ENCODE data around the gene ACP2.
"Not testable (repeated sequence)": the region's sequence is repeated elsewhere in the genome, so short reads cannot be mapped to it uniquely, and the experiment has no call there.

ACP2 gene

DNA sequence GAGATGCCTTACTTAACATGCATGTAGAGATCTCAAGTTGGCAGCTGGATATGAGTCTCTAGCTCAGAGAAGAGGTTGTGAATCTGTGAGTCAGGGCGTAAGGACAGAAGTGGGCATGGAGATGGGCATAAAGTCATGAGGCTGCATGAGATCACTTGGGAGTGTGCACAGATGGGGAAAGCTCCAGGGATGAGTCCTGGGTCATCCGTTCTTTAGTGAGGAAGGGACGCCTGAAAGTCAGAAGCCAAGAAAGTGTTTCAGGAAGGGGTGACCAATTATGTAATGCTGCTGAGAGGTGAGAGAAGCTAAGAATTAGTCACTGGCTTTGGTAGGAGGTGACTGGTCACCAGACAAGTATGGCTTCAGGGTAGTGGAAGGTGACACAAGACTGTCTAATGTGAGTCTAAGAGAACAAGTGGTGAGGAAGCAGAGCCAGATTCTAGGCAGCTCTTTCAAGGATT lies 6.7 kb downstream of the ACP2 start:
- no peak for DNase-seq

DNA sequence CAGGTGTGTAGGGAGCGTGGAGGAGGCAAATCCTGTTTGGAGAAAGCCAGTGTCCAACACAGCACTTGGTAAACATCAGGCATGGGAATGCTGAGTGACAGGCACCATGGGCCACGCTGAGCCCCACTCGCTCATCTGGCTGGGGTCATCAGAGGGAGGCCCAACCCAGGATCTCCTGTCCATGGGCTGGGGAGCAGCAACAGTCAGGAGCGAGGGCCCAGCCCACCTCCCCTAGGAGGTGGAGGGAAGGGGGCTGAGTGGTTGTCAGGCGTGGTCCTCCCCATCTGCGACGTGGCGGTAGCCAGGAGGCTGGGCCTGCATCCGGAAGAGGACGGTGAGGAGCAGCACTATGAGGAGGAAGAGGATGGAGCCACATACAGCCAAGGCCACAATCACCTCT lies 8.8 kb downstream of the ACP2 start:
- no peak for DNase-seq

DNA sequence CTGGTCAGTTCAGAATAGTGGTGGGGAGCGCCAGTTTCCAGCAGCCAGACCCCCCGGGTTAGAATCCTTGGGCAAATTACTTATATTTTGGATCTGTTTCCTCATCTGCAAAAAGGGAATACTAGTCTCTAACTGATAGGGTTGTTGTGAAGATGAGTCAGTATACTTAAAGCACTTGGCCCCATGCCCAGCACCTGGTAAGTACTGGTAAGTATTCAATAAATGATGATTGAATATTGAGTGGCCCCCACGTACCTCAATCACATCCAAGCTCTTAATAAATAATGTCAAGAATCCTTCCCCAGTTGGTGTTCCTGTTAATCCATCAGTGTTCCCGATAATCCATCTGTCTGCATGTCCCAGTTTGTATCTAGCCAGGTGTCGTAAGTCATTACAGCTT lies 12.1 kb downstream of the ACP2 start:
- no peak for DNase-seq

DNA sequence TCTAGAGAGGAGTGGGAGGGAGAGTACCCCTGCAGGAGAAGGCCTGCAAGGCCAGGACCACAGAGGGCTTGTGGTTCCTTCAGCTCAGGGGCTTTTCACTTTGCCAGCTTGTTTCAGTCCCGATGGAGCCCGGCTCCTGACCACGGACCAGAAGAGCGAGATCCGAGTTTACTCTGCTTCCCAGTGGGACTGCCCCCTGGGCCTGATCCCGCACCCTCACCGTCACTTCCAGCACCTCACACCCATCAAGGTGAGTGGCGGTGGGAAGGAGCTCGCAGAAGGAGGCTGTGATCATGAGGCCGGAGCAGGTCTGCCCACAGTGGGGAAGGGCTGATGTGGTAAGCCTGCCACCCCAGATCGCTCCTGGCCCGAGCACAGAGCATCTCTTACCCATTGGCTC lies 13.5 kb downstream of the ACP2 start:
- no peak for DNase-seq

DNA sequence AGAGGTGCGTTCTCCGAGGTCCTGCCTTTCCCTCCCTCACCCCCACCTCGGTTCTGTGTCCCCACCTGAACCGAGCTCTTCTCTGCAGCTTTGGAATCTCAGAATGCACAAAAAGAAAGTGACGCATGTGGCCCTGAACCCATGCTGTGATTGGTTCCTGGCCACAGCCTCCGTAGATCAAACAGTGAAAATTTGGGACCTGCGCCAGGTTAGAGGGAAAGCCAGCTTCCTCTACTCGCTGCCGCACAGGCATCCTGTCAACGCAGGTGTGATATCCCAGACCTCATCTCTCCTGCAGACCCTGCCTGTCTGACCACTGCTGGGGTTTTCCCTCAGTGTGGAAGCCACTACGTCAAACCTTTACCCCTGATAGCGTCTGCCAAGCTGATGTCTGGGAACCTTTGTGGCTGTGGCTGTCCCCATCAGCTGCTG lies 13.9 kb downstream of the ACP2 start:
- DNase-seq = peak; percentile 76

GRCh38 chr11:47233989-47234668 lies 14.5 kb downstream of the ACP2 start:
- DNase-seq = peak; percentile 62

DNA sequence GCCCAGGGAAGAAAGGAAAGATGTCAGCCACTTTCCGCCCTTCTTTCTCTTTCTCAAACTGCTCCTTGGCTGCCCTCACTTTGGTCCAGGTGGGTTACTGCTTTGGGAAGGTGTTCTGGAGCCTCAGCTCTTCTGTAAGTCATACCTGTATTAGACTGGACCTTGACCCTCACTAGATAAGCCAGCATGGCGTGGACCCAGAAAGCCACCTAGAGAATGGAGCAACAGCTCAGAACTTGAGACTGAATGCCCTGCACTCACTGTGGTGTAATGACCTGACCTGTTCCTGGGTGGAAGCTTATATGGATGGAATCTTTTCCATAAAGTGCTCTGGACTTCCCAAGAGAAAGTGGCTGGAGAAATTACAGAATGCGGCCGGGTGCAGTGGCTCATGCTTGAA lies 15.6 kb downstream of the ACP2 start:
- no peak for DNase-seq

DNA sequence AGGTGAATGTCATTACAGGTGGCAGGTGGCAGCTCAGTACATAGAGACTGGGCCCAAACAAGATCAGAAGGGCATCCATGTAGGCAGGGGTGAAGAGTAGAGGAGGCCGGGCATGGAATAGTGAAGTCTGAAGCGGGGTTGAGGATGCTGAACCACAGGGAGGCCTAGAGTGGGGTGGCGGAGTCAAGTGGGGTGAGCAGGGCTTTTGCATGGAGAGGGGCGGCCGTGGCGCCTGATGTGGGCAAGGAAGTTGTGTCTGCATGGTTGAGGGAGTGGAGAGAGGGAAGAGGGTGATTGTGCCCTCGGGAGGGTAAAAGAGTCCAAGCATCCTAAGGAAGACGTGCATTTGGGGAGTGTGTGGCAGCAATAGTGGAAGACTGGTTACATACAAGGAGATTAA lies 19.5 kb downstream of the ACP2 start:
- DNase-seq = no peak

DNA sequence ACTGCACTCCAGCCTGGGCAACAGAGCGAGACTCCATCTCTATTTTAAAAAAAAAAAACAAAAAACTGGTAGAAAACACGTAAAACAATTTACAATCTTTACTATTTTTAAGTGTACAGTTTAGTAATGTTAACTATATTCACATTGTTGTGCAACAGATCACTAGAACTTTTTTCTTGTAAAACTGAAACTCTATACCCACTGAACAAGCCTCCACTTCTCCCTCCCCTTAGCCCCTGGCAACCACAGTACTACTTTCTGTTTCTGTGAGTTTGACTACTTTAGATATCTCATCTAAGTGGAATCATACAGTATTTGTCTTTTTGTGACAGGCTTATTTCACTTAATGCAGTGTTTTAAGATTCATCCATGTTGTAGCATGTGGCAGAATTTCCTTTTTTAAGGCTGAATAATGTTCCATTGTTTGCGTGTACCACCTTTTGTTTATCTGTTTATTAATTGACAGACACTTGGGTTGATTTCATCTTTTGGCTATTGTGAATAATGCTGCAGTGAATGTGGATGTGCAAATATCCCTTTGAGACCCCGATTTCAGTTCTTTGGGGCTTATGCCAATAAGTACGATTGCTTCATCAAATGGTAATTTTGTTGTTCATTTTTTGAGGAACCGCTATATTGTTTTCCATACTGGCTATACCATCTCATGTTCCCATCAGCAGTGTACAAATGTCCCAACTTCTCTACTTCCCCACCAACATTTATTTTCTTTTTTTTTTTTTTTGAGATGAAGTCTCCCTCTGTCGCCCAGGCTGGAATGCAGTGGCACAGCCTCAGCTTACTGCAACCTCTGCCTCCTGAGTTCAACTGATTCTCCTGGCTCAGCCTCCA lies 22.8 kb downstream of the ACP2 start:
- no peak for DNase-seq

GRCh38 chr11:47222696-47223095 lies 25.9 kb downstream of the ACP2 start:
- DNase-seq = no peak

DNA sequence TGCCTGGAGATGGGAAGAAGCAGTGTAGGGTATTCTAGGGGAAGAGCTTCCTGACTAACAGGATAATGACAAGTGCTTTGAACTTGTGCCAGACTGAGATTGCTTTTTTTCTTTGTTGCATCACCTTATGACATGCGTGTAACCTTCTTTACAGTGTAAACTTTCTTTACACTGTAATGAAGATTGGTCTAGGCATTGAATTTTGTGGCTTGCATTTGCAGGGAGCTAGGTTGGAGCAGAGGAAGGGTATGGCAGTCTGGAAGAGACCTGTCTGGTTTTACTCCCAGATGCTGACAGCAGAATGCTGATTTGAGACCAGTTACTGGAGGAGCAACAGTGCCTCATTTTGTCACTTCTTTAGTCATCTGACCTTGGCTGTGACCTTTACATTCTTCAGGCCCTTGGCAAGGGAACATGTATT lies 28.2 kb downstream of the ACP2 start:
- DNase-seq = no peak

DNA sequence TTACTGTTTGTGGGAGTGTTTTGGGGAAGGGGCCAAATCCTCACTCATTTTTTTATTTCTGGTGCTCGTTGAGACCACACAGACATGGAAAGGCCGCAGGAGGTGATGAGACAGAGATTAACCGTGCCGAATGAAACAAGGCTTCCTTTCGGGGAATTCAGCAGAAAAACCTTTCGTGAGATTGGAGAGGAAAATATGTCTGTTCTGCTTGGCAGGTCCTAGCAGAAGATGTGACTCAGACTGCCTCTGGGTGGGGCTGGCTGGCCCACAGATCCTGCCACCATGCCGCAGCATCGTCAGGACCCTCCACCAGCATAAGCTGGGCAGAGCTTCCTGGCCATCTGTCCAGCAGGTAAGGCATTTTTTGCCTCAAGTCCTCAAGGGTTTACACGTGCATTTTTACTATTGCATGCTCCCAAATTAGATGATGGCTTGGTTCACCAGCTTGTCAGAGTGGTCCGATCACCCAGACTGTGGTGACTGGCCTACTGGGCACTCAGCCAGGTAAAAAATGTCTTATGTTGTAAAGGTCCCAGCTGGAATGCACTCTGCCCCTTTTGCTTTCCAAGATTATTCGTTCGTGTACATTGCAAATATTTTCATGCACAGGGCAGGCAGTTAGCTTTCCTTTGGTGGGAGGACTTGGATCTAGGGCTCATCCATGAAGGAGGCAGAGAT lies 32.4 kb downstream of the ACP2 start:
- peak; percentile 54 for DNase-seq

DNA sequence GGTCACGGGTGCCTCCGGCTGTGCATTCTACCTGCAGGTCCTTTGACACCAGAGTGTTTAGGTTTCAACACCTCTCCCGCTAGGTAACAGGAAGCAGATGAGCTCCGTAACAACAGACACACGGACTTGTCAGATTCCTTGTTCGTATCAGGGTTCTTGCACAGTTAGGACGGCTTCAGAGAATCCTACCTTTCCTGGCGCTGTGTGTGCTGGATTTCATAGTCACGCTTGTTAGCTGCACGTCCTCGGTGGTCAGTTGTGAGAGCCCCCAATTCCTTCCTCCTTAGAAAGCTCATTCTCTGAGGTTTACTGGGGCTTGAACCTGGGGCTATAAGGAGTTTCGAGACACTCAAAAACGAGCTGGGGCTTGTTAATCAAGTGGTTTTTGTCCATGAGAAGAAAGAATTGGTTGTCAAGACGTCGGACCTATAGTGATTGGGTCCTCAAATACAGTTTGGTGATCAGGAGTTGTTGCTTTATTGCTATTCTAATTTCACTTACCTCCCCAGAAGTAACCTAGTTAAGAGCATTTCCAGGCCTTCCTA lies 33.2 kb downstream of the ACP2 start:
- peak; percentile 23 for DNase-seq

- DNase-seq = peak; percentile 91
Measured at GRCh38 chr11:47213950-47214565, 34.6 kb downstream of the ACP2 start.

DNA sequence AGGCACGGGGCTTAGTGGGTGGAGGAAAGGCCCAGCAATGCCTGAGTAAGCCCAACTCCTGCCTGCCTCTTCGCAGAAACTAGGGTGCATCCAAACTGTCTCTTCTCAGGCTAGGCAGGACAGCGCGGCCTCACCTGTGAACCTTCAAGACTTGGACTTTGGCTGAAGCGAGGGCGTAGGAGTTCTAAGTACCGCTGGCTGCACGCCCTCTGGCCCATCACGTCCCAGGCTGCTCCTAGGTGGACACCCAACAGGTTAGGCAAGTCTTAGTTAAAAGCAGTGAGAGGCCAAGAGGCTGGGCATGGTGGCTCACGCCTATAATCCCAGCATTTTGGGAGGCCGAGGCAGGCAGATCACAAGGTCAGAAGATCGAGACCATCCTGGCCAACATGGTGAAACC lies 35.7 kb downstream of the ACP2 start:
- DNase-seq = no peak

- no peak for DNase-seq
Measured at GRCh38 chr11:47208628-47209027, 40.0 kb downstream of the ACP2 start.

- DNase-seq = not testable (repeated sequence)
Measured at GRCh38 chr11:47208008-47208552, 40.5 kb downstream of the ACP2 start.

DNA sequence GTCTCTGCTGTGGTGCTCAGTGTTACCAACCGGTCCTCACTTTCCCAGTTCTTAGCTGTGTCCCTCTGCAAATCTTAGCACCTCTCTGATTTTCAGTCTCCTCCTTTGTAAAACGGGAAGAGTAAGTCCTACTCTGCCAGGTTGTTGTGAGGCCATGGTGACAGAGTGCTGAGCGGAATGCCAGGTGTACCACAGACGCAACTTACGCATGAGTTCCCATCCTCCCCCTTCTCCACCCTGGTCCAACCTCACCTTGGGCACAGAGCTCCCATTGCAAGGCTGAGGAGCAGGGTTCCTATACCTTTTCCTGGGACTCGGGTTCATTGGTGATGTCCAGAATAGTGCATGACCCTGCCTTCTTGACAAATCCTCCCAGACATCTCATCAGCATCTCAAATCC lies 41.2 kb downstream of the ACP2 start:
- DNase-seq = no peak

DNA sequence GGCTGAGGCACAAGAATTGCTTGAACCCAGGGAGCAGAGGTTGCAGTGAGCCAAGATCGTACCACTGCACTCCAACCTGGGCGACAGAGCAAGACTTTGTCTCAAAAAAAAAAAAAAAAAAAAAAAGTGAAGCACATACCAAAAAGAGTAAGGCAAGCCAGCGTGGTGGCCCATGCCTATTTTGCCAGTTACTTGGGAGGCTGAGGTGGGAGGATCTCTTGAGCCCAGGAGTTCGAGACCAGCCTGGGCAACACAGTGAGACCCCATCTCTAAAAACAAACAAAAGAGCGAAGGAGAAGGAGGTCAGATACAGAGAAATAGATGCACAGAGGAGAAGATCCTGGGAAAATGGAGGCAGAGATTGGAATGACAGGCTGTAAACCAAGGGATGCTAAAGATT lies 42.0 kb downstream of the ACP2 start:
- DNase-seq = not testable (repeated sequence)

GRCh38 chr11:47204637-47204989 lies 44.0 kb downstream of the ACP2 start:
- DNase-seq = no peak

DNA sequence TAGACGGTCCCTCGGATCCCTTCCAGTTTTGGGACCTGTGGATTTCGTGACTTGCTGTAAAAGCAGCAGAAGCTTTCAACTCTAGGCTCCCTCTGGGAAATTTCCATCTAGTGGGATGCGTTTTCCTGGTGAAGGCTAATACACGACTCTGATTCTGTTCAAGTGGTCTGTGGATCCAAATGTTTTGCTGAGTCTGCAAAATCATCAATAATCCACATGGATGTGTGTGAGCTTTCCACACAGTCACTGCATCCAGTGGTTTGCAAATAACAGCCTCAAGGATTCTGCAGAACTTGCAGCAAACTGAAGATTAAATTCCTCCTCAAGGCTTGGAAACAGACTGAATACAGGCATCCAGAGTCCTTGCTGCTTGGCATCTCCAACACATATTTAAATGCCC lies 46.0 kb downstream of the ACP2 start:
- DNase-seq = no peak

- no peak for DNase-seq
Measured at GRCh38 chr11:47201015-47201414, 47.6 kb downstream of the ACP2 start.

DNA sequence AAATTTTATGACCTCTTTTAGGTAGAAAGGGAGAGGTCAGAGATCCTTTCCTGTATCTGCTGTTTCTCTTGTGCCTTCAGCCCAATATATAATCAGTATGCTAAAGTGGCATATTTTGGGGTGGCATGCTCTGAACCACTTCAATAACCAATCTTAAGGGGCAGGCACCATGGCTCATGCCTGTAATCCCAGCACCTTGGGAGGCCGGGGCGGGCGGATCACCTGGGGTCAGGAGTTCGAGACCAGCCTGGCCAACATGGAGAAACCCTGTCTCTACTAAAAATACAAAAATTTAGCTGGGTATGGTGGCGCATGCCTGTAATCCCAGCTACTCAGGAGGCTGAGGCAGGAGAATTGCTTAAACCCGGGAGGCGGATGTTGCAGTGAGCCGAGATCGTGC lies 50.5 kb downstream of the ACP2 start:
- DNase-seq = not testable (repeated sequence)

Measured in NCI-H1105 treated with DMSO at 0.1 percent for 48 hours (cell line).